K562 (cell line): Measurements from ENCODE around the gene SHISAL1. TPM values are rescaled to one million over a fixed set of nuclear protein-coding genes. Genes with fewer than 3 reads are reported as not detected.

ENCODE experiments used
- ATAC-seq: fragments of 200-7000 bp; cut with Tn5 transposase; 3 replicates; pipeline ENCODE4 v1.9.1; 2020; ENCODE audit warnings: moderate library complexity
- BruUV-seq: library from RNA; stranded (reverse); fragments of 400-500 nt; replicated peaks from 2 replicates; lab custom pipeline; 2021; lab: Mats Ljungman, UMichigan
- CTCF ChIA-PET: fragments of 300-600 bp; formaldehyde crosslinking; extraction: SDS; loops from one replicate; lab custom pipeline; 2021; ENCODE audit warnings: low intra/inter-chr PET ratio; lab: Yijun Ruan, JAX
- POLR2A ChIA-PET: fragments of 300-600, 350-650 bp; sonication (Branson Sonifier 250); formaldehyde crosslinking; extraction: SDS; loops from one replicate; lab custom pipeline; 2021; ENCODE audit warnings: antibody characterized with exemption, inconsistent platforms; lab: Yijun Ruan, JAX
- DNase-seq, 4 experiments: peaks; one replicate each; pipeline versions ENCODE4 v3.0.0 to v3.0.0-alpha.2; 2011 to 2018; ENCODE audit warnings: low spot score in 3 of 4, mixed read lengths in 3 of 4; ENCODE audit errors: extremely low read depth in 1 of 4
- FAIRE-seq: peaks from 2 replicates; lab custom pipeline; 2011; peaks lifted over from hg19 to GRCh38; lab: Jason Lieb, UNC
- H2AFZ ChIP-seq: 2 replicates; pipeline ENCODE4 v1.6.0; 2011; ENCODE audit warnings: low read depth, low read length, control low read depth, inconsistent platforms
- H3K27ac ChIP-seq: fragments of 200-600 bp; 3 replicates; pipeline ENCODE4 v1.8.0; 2011; ENCODE audit warnings: low read depth, mild to moderate bottlenecking, control low read depth, inconsistent platforms, low read length, moderate library complexity, mixed read lengths; ENCODE audit errors: extremely low read depth
- H3K27me3 ChIP-seq, 2 experiments: fragments of 300-600 bp in 1 of 2; 2 replicates in 1 of 2; 3 replicates in 1 of 2; pipeline versions ENCODE4 v1.6.0 to v1.8.0; 2011; ENCODE audit warnings: inconsistent platforms in 2 of 2, low read length in 2 of 2, mild to moderate bottlenecking in 1 of 2, mixed read lengths in 1 of 2, moderate library complexity in 1 of 2; ENCODE audit not compliant: control insufficient read depth in 2 of 2, insufficient read depth in 2 of 2
- H3K36me3 ChIP-seq: fragments of 300-600 bp; 3 replicates; pipeline ENCODE4 v1.8.0; 2011; ENCODE audit warnings: mild to moderate bottlenecking, low read length, inconsistent platforms; ENCODE audit not compliant: control insufficient read depth, insufficient read depth
- H3K4me1 ChIP-seq, 2 experiments: fragments of 200-600 bp in 1 of 2; replicated peaks in 1 of 2; 2 replicates in 1 of 2; 3 replicates in 1 of 2; pipeline versions ENCODE4 v1.5.1 to v1.8.0; 2011; ENCODE audit warnings: inconsistent platforms in 2 of 2, low read length in 2 of 2, mild to moderate bottlenecking in 1 of 2, mixed read lengths in 1 of 2, moderate library complexity in 1 of 2; ENCODE audit not compliant: control insufficient read depth in 2 of 2, insufficient read depth in 2 of 2
- H3K4me2 ChIP-seq: 2 replicates; pipeline ENCODE4 v1.6.1; 2011; ENCODE audit warnings: low read length, control low read depth, inconsistent platforms, mixed read lengths; ENCODE audit not compliant: insufficient read depth
- H3K4me3 ChIP-seq: fragments of 200-600 bp; sonication (generic), shearing (Covaris generic); 2 replicates; pipeline ENCODE4 v1.5.1; 2016; ENCODE audit warnings: control low read depth, inconsistent platforms
- H3K79me2 ChIP-seq: fragments of 200-600 bp; 3 replicates; pipeline ENCODE4 v1.8.0; 2011; ENCODE audit warnings: low read length, inconsistent platforms; ENCODE audit not compliant: control insufficient read depth, insufficient read depth
- H3K9ac ChIP-seq, 2 experiments: 2 replicates each; pipeline versions ENCODE4 v1.6.0 to v1.6.1; 2011; ENCODE audit warnings: low read depth in 2 of 2, low read length in 2 of 2, control low read depth in 1 of 2, inconsistent platforms in 1 of 2, mild to moderate bottlenecking in 1 of 2, mixed read lengths in 1 of 2; ENCODE audit not compliant: insufficient read depth in 1 of 2
- H3K9me1 ChIP-seq: one replicate; pipeline ENCODE4 v1.6.0; 2011; ENCODE audit warnings: inconsistent platforms, mild to moderate bottlenecking, low read length, moderate library complexity; ENCODE audit not compliant: control insufficient read depth, insufficient read depth
- H3K9me3 ChIP-seq: replicated peaks from 2 replicates; pipeline ENCODE4 v1.5.1; 2011; ENCODE audit warnings: low read depth, low read length, inconsistent platforms; ENCODE audit not compliant: control insufficient read depth, insufficient read depth
- H4K20me1 ChIP-seq: replicated peaks from 2 replicates; pipeline ENCODE4 v1.6.1; 2011; ENCODE audit warnings: low read length, inconsistent platforms, mixed read lengths; ENCODE audit not compliant: control insufficient read depth, insufficient read depth
- CCNT2 ChIP-seq: IDR thresholded peaks from 2 replicates; pipeline ENCODE4 v1.6.1; 2011; ENCODE audit warnings: borderline replicate concordance, low read depth, mild to moderate bottlenecking, moderate library complexity, mixed read lengths, low read length; ENCODE audit not compliant: insufficient read length; ENCODE audit errors: extremely low read depth
- EP400 ChIP-seq: fragments of 450-650 bp; IDR thresholded peaks from 2 replicates; pipeline ENCODE4 v1.6.1; 2017; ENCODE audit warnings: antibody characterized with exemption, mild to moderate bottlenecking, moderate library complexity
- HES1 ChIP-seq: fragments of 450-650 bp; IDR thresholded peaks from 2 replicates; pipeline ENCODE4 v1.6.1; 2016; ENCODE audit warnings: low read depth, mild to moderate bottlenecking, moderate library complexity
- KLF13 ChIP-seq: fragments of 450-650 bp; IDR thresholded peaks from 2 replicates; pipeline ENCODE4 v1.6.1; 2016; ENCODE audit warnings: missing genetic modification characterization, low read depth, mild to moderate bottlenecking, missing compliant biosample characterization, moderate library complexity, borderline replicate concordance
- MCM5 ChIP-seq: fragments of 450-650 bp; IDR thresholded peaks from 2 replicates; pipeline ENCODE4 v1.6.1; 2016; ENCODE audit warnings: low read depth
- SMARCA4 ChIP-seq: fragments of 450-650 bp; IDR thresholded peaks from 2 replicates; pipeline ENCODE4 v1.6.1; 2016
- SREBF2 ChIP-seq: sonication (generic); formaldehyde crosslinking; IDR thresholded peaks from 2 replicates; pipeline ENCODE4 v1.4.0; 2020; ENCODE audit warnings: mild to moderate bottlenecking, missing genetic modification reagents
- TAF9B ChIP-seq: fragments of 450-650 bp; IDR thresholded peaks from 2 replicates; pipeline ENCODE4 v1.6.1; 2018; ENCODE audit warnings: mild to moderate bottlenecking; ENCODE audit not compliant: partially characterized antibody
- ZFX ChIP-seq: sonication (generic); formaldehyde crosslinking; IDR thresholded peaks from 2 replicates; pipeline ENCODE4 v1.8.0; 2022; ENCODE audit warnings: mild to moderate bottlenecking, missing genetic modification reagents, moderate library complexity
- ZNF77 ChIP-seq: fragments of 250-450 bp; sonication (Bioruptor Pico); IDR thresholded peaks from 2 replicates; pipeline ENCODE4 v1.5.0; 2020
- ZNF79 ChIP-seq: fragments of 250-450 bp; sonication (Bioruptor Pico); IDR thresholded peaks from 2 replicates; pipeline ENCODE4 v1.4.0; 2020; ENCODE audit warnings: low read depth, mild to moderate bottlenecking, moderate library complexity
- WGBS: fragments of 100-300 bp; shearing (Covaris generic); methylation state at CpG from one replicate; pipeline ENCODE4 v1.1.6; 2016; ENCODE audit warnings: low coverage, mixed read lengths; ENCODE audit not compliant: insufficient coverage; ENCODE audit errors: missing lambda C conversion rate; 5-methylcytosine and 5-hydroxymethylcytosine counted together
- in situ Hi-C: fragments of 300-500 bp; cut with MboI; formaldehyde crosslinking; loops from 4 replicates; pipeline ENCODE4 v1.15.0; 2018; ENCODE audit warnings: inconsistent platforms, mixed read lengths
- intact Hi-C: fragments of 100-400 bp; cut with micrococcal nuclease; formaldehyde crosslinking; loops from 2 replicates; pipeline ENCODE4 v1.14.2; 2022
- polyA plus RNA-seq, 8 experiments: library from polyadenylated mRNA; depleted of rRNA in 4 of 8; stranded (reverse) in 5 of 8; unstranded in 3 of 8; fragments of >200 nt; fragmentation: Nextera tagmentation in 2 of 8; fragmentation: Illumina TruSeq in 1 of 8; extraction: Ambion mirVana in 2 of 8; extraction: Trizol in 1 of 8; gene quantifications; 2 replicates each; pipeline versions ENCODE4 v1.2.1 to v1.2.3, GENCODE V29; 2011 to 2014; ENCODE audit warnings: inconsistent platforms in 1 of 8, missing spikeins in 1 of 8
- total RNA-seq, 7 experiments: library from RNA; depleted of rRNA in 6 of 7; stranded (reverse); fragments of >200 nt in 6 of 7; fragmentation: Illumina TruSeq in 2 of 7; extraction: Trizol in 2 of 7; gene quantifications; 2 replicates each; pipeline versions ENCODE4 v1.2.1 to v1.2.3, GENCODE V29; 2011 to 2021; ENCODE audit warnings: low replicate concordance in 1 of 7
- TF ChIP-seq, protein P1 (sequence below), 2 experiments: fragments of 450-650 bp; IDR thresholded peaks; 2 replicates each; pipeline ENCODE4 v1.6.1; 2016
- TF ChIP-seq, protein P2 (sequence below): sonication (generic); formaldehyde crosslinking; IDR thresholded peaks from 2 replicates; pipeline ENCODE4 v1.8.0; 2022; ENCODE audit warnings: missing genetic modification reagents, mild to moderate bottlenecking, borderline replicate concordance

Gene SHISAL1
- total and polyA plus RNA-seq, 9 of the 15 experiments (the other 6 are each of a cell fraction or from before 2014, with no cell fraction given), result not detected

DNA sequence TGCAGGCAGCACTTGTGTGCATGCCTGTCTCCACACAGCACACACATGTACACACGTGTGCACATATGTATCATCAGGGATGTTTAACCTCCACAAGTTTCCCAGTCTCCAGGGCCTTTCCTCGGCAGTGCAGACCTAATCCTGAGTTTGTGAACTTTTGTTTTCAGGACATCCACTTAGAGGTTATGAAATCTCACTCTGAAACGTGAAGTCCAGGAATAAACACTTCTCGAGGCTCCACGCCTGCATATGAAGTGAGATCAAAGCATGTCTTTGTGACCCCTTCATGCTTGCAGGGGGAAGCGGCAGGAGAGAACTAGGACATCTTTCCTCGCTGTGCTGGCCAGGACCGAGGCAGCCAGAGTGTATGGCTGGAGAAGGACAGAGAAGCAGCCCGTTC, 3.1 kb downstream of the SHISAL1 start:
- no peak for TF ChIP-seq CCNT2
- no peak for TF ChIP-seq ZNF79 (CRISPR knock-in tag)
- TF ChIP-seq ZNF77 (CRISPR knock-in tag), result no peak
- no peak for TF ChIP-seq SREBF2 (CRISPR knock-in tag)
- TF ChIP-seq TAF9B, result no peak
- TF ChIP-seq SMARCA4, result no peak
- DNase-seq (no peak), FAIRE-seq (no peak), ATAC-seq (no peak)
- no peak overlapping the region for H3K27ac ChIP-seq
- 0% methylated on average over 6 of the region's 9 CpGs for WGBS
- no peak overlapping the region for H3K9ac ChIP-seq
- no peaks in the 10 kb centered on the region for H3K9me3 ChIP-seq
- H2AFZ ChIP-seq, result no peak overlapping the region
- CTCF ChIA-PET, result no interaction called here
- H3K9me1 ChIP-seq, result no peaks in the 10 kb centered on the region
- H3K4me2 ChIP-seq, result no peak overlapping the region
- no TSS peak for BruUV-seq
- H3K4me3 ChIP-seq, result no peak overlapping the region
- no peaks in the 10 kb centered on the region; a peak in 1 of 5 replicates for H3K4me1 ChIP-seq
- no peaks in the 10 kb centered on the region for H3K79me2 ChIP-seq
- 0 out of 2 replicates have a peak, but pooled peaks cover 3% of the 10 kb centered on the region for H4K20me1 ChIP-seq
- intact Hi-C loops (no loop called here), in situ Hi-C loops (no loop called here)
- peaks cover 2 to 22% of the 10 kb centered on the region in 2 experiments; a peak in 1 of 5 replicates for H3K27me3 ChIP-seq
- H3K36me3 ChIP-seq, result no peaks in the 10 kb centered on the region
- POLR2A ChIA-PET, result no interaction called here

GRCh38 chr22:44309137-44309536, 3.6 kb downstream of the SHISAL1 start:
- in situ Hi-C loops, result no loop called here
- no peak for ATAC-seq
- TF ChIP-seq, protein P1, sequence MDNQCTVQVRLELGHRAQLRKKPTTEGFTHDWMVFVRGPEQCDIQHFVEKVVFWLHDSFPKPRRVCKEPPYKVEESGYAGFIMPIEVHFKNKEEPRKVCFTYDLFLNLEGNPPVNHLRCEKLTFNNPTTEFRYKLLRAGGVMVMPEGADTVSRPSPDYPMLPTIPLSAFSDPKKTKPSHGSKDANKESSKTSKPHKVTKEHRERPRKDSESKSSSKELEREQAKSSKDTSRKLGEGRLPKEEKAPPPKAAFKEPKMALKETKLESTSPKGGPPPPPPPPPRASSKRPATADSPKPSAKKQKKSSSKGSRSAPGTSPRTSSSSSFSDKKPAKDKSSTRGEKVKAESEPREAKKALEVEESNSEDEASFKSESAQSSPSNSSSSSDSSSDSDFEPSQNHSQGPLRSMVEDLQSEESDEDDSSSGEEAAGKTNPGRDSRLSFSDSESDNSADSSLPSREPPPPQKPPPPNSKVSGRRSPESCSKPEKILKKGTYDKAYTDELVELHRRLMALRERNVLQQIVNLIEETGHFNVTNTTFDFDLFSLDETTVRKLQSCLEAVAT (IDR thresholded peaks at IDR 0.05), result no peak
- TF ChIP-seq KLF13 (tag), result no peak
- TF ChIP-seq EP400, result no peak
- TF ChIP-seq HES1, result no peak
- TF ChIP-seq, protein P2, sequence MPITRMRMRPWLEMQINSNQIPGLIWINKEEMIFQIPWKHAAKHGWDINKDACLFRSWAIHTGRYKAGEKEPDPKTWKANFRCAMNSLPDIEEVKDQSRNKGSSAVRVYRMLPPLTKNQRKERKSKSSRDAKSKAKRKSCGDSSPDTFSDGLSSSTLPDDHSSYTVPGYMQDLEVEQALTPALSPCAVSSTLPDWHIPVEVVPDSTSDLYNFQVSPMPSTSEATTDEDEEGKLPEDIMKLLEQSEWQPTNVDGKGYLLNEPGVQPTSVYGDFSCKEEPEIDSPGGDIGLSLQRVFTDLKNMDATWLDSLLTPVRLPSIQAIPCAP (CRISPR knock-in tag), result no peak
- TF ChIP-seq ZFX (CRISPR knock-in tag), result no peak
- TF ChIP-seq MCM5, result no peak

More at GRCh38 chr22:44309137-44309536, 3.6 kb downstream of the SHISAL1 start:
- Histone ChIP-seq H3K27ac (no peak overlapping the region), H3K27me3 (peaks cover 2 to 22% of the 10 kb centered on the region in 2 experiments; a peak in 1 of 5 replicates), H3K4me3 (no peak overlapping the region), H3K9me3 (no peaks in the 10 kb centered on the region), H3K36me3 (no peaks in the 10 kb centered on the region), H3K79me2 (no peaks in the 10 kb centered on the region), H4K20me1 (0 out of 2 replicates have a peak, but pooled peaks cover 3% of the 10 kb centered on the region), H2AFZ (no peak overlapping the region), H3K4me2 (no peak overlapping the region), H3K4me1 (no peaks in the 10 kb centered on the region; a peak in 1 of 5 replicates), H3K9me1 (no peaks in the 10 kb centered on the region), H3K9ac (no peak overlapping the region)
- intact Hi-C loops, result no loop called here
- DNase-seq (no peak), FAIRE-seq (no peak)
- POLR2A ChIA-PET, result no interaction called here
- BruUV-seq, result no TSS peak
- 3% methylated on average over 14 of the region's 16 CpGs for WGBS
- CTCF ChIA-PET, result no interaction called here
